PFSK-1 (cell line): Measurements from ENCODE around the gene RAE1.

ENCODE experiments used
- FOXP2 ChIP-seq: optimal IDR thresholded peaks from 2 replicates; pipeline ENCODE3; 2011; ENCODE audit warnings: borderline replicate concordance, control low read depth, inconsistent platforms; ENCODE audit not compliant: insufficient read depth; ENCODE audit errors: extremely low read length, extremely low read depth
- POLR2AphosphoS5 ChIP-seq: IDR thresholded peaks from 2 replicates; pipeline ENCODE4 v1.6.1; 2012; ENCODE audit warnings: low read depth, mild to moderate bottlenecking, control low read depth, low read length, moderate library complexity
- SIN3A ChIP-seq: IDR thresholded peaks from 2 replicates; pipeline ENCODE4 v1.6.1; 2012; ENCODE audit warnings: mild to moderate bottlenecking, low read length, moderate library complexity, borderline replicate concordance; ENCODE audit not compliant: insufficient read depth
- TAF1 ChIP-seq: IDR thresholded peaks from 2 replicates; pipeline ENCODE4 v1.6.1; 2012; ENCODE audit warnings: low read length, control low read depth, borderline replicate concordance; ENCODE audit not compliant: insufficient read depth
- TF ChIP-seq, protein P1 (sequence below), 2 experiments: IDR thresholded peaks; 2 replicates each; pipeline versions ENCODE4 v1.6.1 to v1.8.0; 2011 to 2012; ENCODE audit warnings: low read depth in 2 of 2, low read length in 2 of 2, control low read depth in 1 of 2, inconsistent platforms in 1 of 2, mild to moderate bottlenecking in 1 of 2, moderate library complexity in 1 of 2; ENCODE audit not compliant: insufficient read depth in 1 of 2

- TF ChIP-seq SIN3A (no peak), TAF1 (no peak), FOXP2 (no peak), POLR2AphosphoS5 (no peak)
- TF ChIP-seq, protein P1, sequence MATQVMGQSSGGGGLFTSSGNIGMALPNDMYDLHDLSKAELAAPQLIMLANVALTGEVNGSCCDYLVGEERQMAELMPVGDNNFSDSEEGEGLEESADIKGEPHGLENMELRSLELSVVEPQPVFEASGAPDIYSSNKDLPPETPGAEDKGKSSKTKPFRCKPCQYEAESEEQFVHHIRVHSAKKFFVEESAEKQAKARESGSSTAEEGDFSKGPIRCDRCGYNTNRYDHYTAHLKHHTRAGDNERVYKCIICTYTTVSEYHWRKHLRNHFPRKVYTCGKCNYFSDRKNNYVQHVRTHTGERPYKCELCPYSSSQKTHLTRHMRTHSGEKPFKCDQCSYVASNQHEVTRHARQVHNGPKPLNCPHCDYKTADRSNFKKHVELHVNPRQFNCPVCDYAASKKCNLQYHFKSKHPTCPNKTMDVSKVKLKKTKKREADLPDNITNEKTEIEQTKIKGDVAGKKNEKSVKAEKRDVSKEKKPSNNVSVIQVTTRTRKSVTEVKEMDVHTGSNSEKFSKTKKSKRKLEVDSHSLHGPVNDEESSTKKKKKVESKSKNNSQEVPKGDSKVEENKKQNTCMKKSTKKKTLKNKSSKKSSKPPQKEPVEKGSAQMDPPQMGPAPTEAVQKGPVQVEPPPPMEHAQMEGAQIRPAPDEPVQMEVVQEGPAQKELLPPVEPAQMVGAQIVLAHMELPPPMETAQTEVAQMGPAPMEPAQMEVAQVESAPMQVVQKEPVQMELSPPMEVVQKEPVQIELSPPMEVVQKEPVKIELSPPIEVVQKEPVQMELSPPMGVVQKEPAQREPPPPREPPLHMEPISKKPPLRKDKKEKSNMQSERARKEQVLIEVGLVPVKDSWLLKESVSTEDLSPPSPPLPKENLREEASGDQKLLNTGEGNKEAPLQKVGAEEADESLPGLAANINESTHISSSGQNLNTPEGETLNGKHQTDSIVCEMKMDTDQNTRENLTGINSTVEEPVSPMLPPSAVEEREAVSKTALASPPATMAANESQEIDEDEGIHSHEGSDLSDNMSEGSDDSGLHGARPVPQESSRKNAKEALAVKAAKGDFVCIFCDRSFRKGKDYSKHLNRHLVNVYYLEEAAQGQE (IDR thresholded peaks at IDR 0.05; ENCODE audit: insufficient read depth in 1 of 2, low read depth in 2 of 2, low read length in 2 of 2) = no peak
Measured at GRCh38 chr20:57378646-57379262, 27.7 kb downstream of the RAE1 start.
